Pulmonary artery endothelial cell (primary cell): ENCODE measurements around the gene MLLT10. TPM values are rescaled to one million over a fixed set of nuclear protein-coding genes. Genes with fewer than 3 reads are reported as not detected.
A peak's percentile ranks its signal among the peaks of the same experiment; 100 is the strongest.

ENCODE experiments used
- DNase-seq: peaks from one replicate; pipeline ENCODE4 v3.0.0-alpha.2; 2011; ENCODE audit warnings: low read depth, low spot score
- total RNA-seq: library from RNA; depleted of rRNA; stranded (reverse); fragments of >200 nt; gene quantifications from 2 replicates; pipeline ENCODE4 v1.2.3, GENCODE V29; 2014

MLLT10 gene
- 36.9 and 47.3 TPM in 2 replicates for total RNA-seq

DNA sequence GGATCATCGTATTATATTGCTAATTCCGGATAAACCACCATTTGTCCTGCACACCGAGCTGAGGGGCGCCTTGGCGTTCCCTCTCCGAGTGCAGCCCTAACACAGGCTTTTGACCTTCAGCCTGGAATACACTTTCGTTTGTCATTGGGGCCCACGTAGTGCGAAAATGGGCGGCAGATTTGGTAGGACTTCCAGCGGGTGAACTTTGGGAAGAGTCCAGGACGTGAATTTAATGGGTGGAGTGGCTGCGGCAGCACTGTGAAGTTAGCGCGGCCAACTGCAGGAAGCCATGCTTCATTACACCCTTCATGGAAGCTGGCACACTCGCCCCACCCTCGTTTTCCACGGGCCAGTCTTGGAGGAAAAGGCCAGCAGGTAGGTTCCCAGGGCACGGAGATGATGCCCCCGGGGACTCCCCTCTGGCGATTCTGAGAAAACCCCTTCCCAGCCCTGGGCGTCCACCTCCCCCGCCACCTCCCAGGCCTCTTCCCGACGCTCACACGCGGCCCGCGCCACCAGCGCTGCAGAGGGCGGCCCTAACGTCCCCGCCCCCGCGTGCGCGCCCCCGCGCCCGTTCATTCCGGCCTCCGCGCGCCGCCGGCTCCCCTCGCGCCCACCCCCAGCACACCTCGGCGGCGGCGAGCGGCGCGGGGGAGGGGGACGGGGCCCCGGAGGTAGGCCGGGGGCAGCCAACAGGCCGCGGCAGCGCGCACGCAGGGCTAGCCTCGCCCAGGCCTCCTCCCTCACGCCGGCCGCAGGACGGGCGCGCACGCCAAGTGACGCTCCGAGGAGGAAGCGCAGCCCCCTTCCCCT, at the start of gene MLLT10:
TSS of gene MLLT10 (plus strand) at position 766 of the 813 bp plus-strand sequence. CDS start 413 bp downstream, outside the sequence.
- peak; percentile 90 for DNase-seq

- DNase-seq: no peak
Observed at GRCh38 chr10:21487416-21488180, 46.4 kb upstream of the MLLT10 start.

DNA sequence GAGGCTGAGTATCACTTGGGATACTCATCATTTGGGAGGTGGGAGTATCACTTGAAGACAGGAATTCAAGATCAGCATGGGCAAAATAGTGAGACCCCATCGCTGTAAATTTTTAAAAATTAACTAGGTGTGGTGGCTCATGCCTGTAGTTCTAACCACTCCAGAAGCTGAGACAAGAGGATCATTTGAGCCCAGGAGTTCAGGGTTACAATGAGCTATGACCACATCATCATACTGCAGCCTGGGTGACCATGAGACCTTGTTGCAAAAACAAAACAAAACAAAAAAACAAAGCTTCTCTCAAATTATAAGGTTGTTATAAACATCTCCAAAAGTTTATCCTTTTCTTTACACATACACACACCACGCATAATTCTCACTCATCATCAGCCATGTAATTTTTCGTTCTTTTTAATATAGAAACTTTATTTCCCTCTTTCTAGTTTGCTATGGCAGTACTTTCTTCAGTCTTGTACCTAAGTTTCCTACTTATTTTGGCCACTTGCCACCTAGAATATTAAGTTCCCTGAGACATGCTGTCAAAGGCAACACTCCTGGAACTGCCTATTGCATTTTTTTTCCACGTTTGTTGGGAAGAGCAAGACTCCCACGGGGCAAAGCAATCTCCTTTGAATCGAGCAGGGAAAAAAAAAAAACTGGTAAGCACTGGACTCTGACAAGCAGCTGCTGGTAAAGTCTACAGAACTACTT, 45.6 kb upstream of the MLLT10 start:
- no peak for DNase-seq

DNA sequence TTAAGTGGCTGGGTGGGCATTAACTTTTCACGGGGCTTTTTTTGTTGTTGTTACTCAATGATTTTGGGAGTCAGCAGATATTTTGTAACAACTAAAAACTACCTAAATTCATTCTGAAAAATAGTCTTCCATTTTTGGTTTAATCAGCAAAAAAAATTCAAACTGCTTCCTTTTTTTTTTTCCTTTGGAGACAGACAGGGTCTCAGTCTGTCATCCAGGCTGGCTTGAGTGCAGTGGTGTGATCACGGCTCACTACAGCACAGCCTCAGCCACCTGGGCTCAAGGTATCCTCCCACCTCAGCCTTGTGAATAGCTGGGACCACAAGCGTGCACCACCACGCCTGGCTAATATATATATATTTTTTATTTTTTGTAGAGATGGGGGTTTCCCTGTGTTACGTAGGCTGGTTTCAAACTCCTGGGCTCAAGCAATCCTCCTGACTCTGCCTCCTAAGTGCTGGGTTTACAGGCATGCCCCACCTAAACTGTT, 45.0 kb upstream of the MLLT10 start:
- DNase-seq: no peak

GRCh38 chr10:21490028-21490710, 43.9 kb upstream of the MLLT10 start:
- DNase-seq: no peak

DNA sequence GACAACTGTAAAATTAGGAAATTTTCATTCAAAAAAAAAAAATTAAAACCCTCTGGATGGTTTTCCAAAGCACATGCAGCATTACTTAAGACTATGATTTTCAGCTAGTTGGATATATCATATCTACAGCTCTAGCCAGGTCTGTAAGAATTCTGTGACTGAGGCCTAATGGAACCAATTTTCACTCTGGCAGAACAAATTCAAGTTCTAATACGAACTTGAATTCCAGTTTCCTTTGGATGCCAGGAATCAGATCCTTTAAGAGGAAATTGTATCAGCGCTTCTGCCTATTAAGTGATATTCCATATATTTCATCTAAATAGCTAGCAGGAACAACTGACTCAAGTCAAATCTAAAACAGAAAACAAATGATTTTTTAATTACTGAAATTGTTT, 43.3 kb upstream of the MLLT10 start:
- DNase-seq: no peak

GRCh38 chr10:21492421-21492820, 41.6 kb upstream of the MLLT10 start:
- DNase-seq: no peak

DNA sequence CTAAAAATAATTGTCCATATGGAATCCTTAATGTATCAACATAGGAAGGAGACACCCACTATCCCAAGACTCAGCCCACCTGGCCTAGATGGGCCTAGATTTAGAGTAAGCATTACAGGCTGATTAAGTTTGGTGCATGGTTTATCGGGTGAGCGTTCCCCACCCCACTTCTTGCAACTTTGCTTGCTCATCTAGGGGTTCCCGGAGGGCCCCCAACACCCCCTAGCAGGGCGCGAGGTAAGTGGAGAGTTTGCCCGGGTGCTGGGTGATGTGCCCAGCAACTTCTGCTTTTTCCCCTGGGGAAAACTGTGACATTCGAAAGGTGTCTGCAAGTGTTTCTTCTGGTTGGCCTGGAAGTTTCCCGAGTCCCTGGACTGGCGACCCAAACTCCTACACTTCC, 40.2 kb upstream of the MLLT10 start:
- DNase-seq: no peak

DNA sequence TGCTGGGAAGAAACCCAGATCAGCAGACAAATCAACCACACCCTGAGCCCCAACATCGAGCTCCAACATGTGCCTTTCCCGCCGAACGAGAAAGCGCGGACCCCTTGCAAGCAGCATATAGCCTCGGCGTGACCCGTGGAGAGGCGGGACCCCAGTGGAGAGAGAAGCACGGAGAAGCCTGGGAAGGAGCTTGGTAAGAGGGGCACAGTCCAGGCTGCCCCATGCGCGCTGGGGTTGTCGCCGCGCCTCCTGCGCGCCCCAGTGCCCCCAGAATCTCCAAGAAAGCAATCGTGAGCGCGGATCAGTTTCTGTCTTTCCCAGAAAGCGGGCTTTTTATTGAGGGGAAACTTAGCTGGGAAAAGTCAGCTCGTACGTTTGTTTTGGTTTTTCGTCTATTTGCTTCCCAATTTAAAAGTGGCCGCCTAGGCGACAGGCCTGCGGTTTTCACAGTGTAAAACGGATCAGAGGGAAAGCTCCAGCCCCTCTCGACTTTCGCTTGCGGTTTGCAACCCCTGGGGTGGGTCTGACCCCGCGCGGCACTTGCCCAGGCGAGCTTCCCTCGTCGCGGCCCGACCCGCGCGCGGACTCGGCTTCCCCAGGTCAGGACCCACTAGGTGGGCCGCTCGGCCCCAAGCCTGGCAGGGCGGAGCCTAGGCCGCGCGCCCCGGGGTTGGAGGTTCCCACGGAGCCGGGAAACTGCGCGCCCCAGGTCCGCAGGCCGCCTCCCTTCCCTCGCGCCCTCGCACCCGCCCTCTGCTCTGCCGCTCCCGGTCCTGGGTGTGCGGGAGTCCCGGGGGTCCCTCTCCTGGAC, 39.6 kb upstream of the MLLT10 start:
- DNase-seq: no peak

DNA sequence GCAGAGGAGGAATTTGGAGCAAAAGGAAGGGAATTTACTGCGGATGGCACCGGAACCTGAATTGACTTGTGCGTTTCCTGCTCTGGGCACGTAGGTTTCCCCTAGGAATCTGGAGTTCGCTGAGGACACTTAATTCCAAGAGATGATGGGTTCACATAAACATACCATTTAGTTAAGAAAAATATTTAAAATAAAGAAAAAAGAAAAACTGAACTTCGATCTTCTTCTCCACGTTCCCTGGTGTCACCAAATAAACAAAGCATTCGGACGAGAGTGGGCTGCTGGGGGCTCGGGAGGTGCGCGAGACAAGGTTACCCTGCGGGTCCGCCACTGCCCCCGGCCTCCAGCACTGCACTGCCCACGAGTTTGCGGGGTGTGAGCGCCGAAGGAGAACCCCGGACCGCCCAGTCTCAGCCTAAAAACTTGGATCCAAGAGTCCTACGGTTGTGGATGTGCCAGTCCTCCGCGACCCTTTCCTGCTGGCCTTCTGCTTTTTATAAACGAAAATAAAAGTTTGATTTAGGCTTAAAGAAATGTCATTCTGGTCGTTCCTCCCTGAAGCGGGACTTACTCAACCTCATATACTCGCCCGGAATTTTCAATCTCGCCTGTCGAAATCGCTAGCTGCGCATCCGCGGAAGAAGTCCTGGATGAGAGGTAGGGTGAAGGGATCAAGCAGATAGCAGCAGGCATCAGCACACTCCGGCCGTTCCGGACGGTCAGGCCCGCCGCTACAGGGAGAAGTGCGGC, 38.9 kb upstream of the MLLT10 start:
- DNase-seq: no peak

- DNase-seq: peak; percentile 58
Observed at GRCh38 chr10:21495752-21496342, 38.2 kb upstream of the MLLT10 start.

DNA sequence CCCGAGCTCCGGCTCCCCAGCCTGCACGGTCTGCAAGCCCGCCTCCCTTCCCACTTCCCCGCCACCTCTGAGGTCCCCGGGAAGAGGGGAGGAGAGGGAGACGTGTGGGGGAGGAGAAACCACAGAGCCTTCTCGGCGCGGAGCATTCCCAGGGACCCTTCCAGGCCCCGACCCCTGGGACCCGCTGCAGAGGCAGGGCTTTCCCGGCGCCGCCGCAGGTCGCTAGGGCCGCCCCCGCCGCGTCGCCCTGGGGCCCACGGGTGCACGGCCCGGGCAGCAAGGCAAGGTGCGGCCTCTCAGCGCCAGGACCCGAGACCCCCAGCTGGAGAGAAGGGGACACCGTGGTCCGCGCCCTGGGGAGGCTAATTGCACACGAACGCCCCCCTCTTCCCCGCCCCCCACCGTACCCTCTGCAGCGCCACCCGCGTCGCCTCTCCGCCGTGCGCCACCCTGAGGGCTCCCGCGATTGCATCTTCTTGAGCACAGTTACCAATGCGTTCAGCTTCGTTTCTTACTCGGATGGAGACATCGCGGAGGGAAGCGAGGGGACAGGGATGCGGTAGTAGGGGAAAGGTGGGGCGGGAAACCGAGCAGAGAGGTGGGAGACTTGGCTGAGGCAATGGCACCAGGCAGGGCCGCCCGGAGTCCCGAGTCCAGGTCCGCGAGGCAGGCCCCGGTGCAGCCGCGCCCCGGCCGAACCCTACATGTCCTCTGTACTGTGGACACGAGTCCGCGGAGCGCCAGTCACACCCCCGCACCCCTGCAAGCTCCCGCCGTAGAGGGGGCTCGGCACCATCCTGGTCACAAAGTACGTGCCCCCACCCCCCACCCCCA, 37.5 kb upstream of the MLLT10 start:
- no peak for DNase-seq

DNA sequence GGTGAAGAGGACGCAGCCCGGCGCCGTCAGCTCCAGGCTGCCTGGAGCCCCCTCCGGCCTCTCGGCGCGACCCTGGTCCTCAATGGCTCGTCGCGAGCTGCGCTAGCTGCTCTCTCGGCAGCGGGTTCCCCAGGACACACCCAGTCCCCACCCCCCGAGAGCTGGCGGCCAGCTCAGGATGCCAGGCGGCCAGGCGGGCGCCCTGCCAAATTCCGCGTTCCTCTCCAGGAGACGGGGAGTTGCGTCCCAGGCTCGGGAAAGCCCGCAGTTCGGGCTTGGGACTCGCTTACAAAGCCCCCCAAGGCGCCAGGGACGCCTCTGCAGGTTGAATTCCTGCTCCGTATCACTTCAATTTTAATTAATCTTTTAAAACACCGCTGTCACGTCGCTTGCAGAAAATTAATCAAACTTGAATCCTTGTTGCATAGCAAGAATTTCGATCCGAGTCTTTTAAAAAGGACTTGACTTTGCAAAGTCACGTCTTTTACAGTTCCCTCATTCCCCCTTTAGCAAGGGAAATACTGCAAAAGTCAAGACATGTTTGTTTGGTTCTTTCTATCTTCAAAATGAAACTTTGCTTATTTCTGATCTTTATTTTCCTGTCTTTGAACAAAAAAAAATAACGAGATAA, 36.7 kb upstream of the MLLT10 start:
- no peak for DNase-seq

- DNase-seq: no peak
Observed at GRCh38 chr10:21498377-21498776, 35.7 kb upstream of the MLLT10 start.

- DNase-seq: no peak
Observed at GRCh38 chr10:21498986-21499385, 35.0 kb upstream of the MLLT10 start.

DNA sequence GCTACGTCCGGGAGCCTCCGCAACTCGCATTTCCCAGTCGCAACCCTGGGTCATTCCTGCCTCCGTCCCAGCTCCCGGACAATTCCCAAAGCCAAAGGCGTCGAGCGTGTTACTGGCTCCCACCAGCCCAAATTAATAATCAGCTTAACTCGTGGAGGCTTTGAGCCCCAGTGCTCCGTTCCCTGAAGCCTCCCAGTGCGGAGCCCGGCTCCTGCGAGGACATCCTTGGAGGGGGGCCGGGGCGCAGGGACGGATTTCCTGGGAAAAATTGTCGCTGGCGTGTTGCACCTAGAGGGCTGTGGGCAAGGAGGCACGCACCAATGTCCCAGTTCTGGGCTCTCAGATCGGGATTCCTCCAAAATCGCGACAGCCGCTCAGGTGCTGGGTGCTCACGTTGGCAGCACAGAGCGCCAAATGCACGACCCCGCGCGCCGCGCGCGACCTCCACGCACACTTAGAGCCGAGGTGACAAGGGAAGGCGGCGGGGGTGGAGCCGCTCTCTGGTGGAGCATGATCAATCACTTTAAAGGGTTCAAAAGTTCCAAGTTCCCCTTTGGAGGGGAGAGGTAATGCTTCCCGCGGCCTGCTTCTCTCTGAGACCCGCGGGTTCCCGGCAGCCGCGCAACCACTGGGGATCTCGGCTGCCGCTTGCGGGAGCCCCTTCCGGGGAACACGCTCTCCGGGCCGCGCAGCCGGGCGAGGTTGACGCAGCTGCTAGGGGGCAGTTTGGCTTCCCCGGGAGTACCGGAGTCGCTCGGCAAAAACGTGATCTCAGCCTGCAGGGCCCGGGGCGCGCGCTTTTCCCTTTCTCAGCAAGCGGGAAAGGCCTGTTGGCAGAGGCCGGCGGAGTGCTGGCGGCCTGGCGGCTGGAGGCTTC, 34.1 kb upstream of the MLLT10 start:
- no peak for DNase-seq

DNA sequence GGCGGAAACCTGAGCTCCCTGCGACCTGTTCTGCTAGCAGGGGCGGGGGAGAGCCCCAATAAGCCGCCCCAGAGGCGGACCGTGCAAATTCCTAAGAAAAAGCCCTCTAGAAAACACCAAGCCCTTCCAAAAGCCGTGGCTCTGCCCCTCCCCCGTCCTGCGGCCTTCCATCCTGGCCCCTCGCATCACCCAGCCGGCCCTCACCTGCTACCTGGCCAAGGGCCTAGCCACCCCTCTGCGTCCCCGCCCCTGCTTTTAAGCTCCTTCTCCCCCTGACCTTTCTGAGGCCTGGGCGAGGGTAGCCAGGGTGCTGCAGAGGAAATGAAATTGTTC, 33.5 kb upstream of the MLLT10 start:
- no peak for DNase-seq
